ENCODE data around the gene GSE1. TPM values are rescaled to one million over a fixed set of nuclear protein-coding genes. Genes with fewer than 3 reads are reported as not detected.
A peak's percentile ranks its signal among the peaks of the same experiment; 100 is the strongest.

GSE1 gene
- total and polyA plus RNA-seq, 9 of the 15 experiments (the other 6 are each of a cell fraction or from before 2014, with no cell fraction given) = 12.2 to 244 (median 57.9) TPM

DNA sequence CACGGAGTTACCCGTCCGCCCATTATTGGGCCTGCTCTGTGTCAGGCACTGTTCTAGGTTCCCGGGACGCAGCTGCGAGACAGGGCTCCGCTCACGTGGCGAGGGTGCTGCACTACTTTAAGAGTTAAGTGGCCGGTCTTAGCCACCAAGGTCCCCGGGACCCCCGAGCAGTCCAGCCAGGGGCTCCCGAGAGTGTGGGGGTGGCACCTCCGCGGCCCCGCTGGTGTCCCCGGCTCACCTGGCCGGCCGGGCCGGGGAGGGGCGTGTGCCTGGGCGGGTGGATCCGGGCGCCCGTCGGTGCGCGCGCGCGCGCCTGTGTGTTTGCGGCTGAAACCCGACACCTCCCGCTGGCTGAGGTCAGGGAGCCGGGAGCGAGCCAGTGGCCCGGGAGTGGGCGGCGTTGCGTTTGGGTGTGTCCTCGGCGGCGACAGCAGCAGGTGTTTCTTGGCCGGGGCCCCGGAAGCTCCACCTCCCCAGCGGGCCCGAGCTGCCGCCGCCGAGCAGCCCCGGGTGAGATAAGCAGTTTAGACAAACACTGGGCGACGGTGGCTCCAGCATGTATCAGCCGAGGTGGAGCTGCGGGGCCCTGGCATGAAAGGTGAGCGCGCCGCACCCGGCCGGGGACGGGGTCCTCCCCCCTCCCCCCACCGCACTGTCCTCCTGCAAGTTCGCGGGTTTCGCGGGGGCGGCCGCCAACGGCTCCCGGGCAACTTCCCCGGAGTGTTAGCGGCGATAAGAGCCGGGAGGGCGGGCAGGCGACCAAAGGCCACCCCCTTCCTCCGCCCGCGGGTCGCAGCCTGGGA lies at the start of gene GSE1 (continued):
- TF ChIP-seq CREB1 (IDR thresholded peaks at IDR 0.05) (peak; percentile 61), CREB1 (CRISPR knock-in tag; IDR thresholded peaks at IDR 0.05) (no peak), ZNF140 (CRISPR knock-in tag; IDR thresholded peaks at IDR 0.05) (no peak), CBX2 (IDR thresholded peaks at IDR 0.05; ENCODE audit: insufficient read depth, low read length, poor library complexity, severe bottlenecking) (no peak), TEAD1 (CRISPR knock-in tag; IDR thresholded peaks at IDR 0.05) (peak in 1 of 2 experiments; percentile 69; a peak in 2 of 4 replicates), HDGF (IDR thresholded peaks at IDR 0.05) (no peak), ELK3 (CRISPR knock-in tag; IDR thresholded peaks at IDR 0.05) (no peak), SAFB (IDR thresholded peaks at IDR 0.05; ENCODE audit: borderline replicate concordance, low read depth, low read length) (peak; percentile 91), ERF (CRISPR knock-in tag; IDR thresholded peaks at IDR 0.05) (peak; percentile 87; the same call in 1 of the 2 replicates), PCBP2 (IDR thresholded peaks at IDR 0.05; ENCODE audit: low read depth, low read length, poor library complexity, severe bottlenecking) (no peak), SP1 (CRISPR knock-in tag; IDR thresholded peaks at IDR 0.05) (peak; percentile 80), SMARCA5 (IDR thresholded peaks at IDR 0.05) (no peak), XRCC4 (IDR thresholded peaks at IDR 0.05; ENCODE audit: extremely low read depth, insufficient read depth, insufficient read length) (no peak), ZBTB9 (CRISPR knock-in tag; IDR thresholded peaks at IDR 0.05) (peak; percentile 75), MAFF (IDR thresholded peaks at IDR 0.05; ENCODE audit: low read length) (no peak), CUX1 (CRISPR knock-in tag; IDR thresholded peaks at IDR 0.05) (no peak), TCF3 (CRISPR knock-in tag; IDR thresholded peaks at IDR 0.05) (peak; percentile 93)
- TF ChIP-seq, protein P1, sequence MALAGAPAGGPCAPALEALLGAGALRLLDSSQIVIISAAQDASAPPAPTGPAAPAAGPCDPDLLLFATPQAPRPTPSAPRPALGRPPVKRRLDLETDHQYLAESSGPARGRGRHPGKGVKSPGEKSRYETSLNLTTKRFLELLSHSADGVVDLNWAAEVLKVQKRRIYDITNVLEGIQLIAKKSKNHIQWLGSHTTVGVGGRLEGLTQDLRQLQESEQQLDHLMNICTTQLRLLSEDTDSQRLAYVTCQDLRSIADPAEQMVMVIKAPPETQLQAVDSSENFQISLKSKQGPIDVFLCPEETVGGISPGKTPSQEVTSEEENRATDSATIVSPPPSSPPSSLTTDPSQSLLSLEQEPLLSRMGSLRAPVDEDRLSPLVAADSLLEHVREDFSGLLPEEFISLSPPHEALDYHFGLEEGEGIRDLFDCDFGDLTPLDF (CRISPR knock-in tag; IDR thresholded peaks at IDR 0.05) = no peak; the same call in 1 of the 2 replicates
